ENCODE results near the gene TAGAP. TPM values are rescaled to one million over a fixed set of nuclear protein-coding genes. Genes with fewer than 3 reads are reported as not detected.
"Not testable (repeated sequence)": the region's sequence is repeated elsewhere in the genome, so short reads cannot be mapped to it uniquely, and the experiment has no call there.

The TAGAP gene
- polyA plus RNA-seq, 1 donor: 2.3 TPM

GRCh38 chr6:159036673-159037072 lies 8.1 kb downstream of the TAGAP start:
- no peaks in the 10 kb centered on the region for H3K4me1 ChIP-seq (ENCODE audit: control insufficient read depth, insufficient read depth, low read length)
- no peak overlapping the region for H3K27ac ChIP-seq (ENCODE audit: low read length)
- no peak for DNase-seq
- H3K9me3 ChIP-seq (ENCODE audit: control insufficient read depth, low read depth, low read length): no peaks in the 10 kb centered on the region
- no CpG with 5 or more reads among the region's 14 CpGs for WGBS (ENCODE audit: insufficient coverage, low lambda C conversion rate)
- no peaks in the 10 kb centered on the region for H3K36me3 ChIP-seq (ENCODE audit: control insufficient read depth, insufficient read depth, low read length)
- no peak overlapping the region for H3K4me3 ChIP-seq (ENCODE audit: low read length)
- no peaks in the 10 kb centered on the region for H3K27me3 ChIP-seq (ENCODE audit: control insufficient read depth, insufficient read depth, low read length)

GRCh38 chr6:159035891-159036290 lies 8.9 kb downstream of the TAGAP start:
- H3K27me3 ChIP-seq (ENCODE audit: control insufficient read depth, insufficient read depth, low read length): no peaks in the 10 kb centered on the region
- no peaks in the 10 kb centered on the region for H3K36me3 ChIP-seq (ENCODE audit: control insufficient read depth, insufficient read depth, low read length)
- H3K4me3 ChIP-seq (ENCODE audit: low read length): no peak overlapping the region
- H3K27ac ChIP-seq (ENCODE audit: low read length): no peak overlapping the region
- H3K9me3 ChIP-seq (ENCODE audit: control insufficient read depth, low read depth, low read length): no peaks in the 10 kb centered on the region
- 100% methylated on average over 1 of the region's 17 CpGs for WGBS (ENCODE audit: insufficient coverage, low lambda C conversion rate)
- no peaks in the 10 kb centered on the region for H3K4me1 ChIP-seq (ENCODE audit: control insufficient read depth, insufficient read depth, low read length)
- no peak for DNase-seq

- no peaks in the 10 kb centered on the region for H3K36me3 ChIP-seq (ENCODE audit: control insufficient read depth, insufficient read depth, low read length)
- WGBS (ENCODE audit: insufficient coverage, low lambda C conversion rate): no CpG with 5 or more reads among the region's 11 CpGs
- H3K27ac ChIP-seq (ENCODE audit: low read length): no peak overlapping the region
- no peak overlapping the region for H3K4me3 ChIP-seq (ENCODE audit: low read length)
- H3K27me3 ChIP-seq (ENCODE audit: control insufficient read depth, insufficient read depth, low read length): no peaks in the 10 kb centered on the region
- H3K9me3 ChIP-seq (ENCODE audit: control insufficient read depth, low read depth, low read length): no peaks in the 10 kb centered on the region
- no peaks in the 10 kb centered on the region for H3K4me1 ChIP-seq (ENCODE audit: control insufficient read depth, insufficient read depth, low read length)
- DNase-seq: no peak
These were observed 11.4 kb downstream of the TAGAP start for GRCh38 chr6:159033160-159034049.

GRCh38 chr6:159031846-159032245 lies 12.9 kb downstream of the TAGAP start:
- WGBS (ENCODE audit: insufficient coverage, low lambda C conversion rate): 50% methylated on average over 3 of the region's 5 CpGs
- Histone ChIP-seq H3K36me3 (ENCODE audit: control insufficient read depth, insufficient read depth, low read length) (no peaks in the 10 kb centered on the region), H3K27ac (ENCODE audit: low read length) (no peak overlapping the region), H3K4me3 (ENCODE audit: low read length) (no peak overlapping the region), H3K9me3 (ENCODE audit: control insufficient read depth, low read depth, low read length) (no peaks in the 10 kb centered on the region), H3K27me3 (ENCODE audit: control insufficient read depth, insufficient read depth, low read length) (no peaks in the 10 kb centered on the region), H3K4me1 (ENCODE audit: control insufficient read depth, insufficient read depth, low read length) (no peaks in the 10 kb centered on the region)
- DNase-seq: no peak

DNA sequence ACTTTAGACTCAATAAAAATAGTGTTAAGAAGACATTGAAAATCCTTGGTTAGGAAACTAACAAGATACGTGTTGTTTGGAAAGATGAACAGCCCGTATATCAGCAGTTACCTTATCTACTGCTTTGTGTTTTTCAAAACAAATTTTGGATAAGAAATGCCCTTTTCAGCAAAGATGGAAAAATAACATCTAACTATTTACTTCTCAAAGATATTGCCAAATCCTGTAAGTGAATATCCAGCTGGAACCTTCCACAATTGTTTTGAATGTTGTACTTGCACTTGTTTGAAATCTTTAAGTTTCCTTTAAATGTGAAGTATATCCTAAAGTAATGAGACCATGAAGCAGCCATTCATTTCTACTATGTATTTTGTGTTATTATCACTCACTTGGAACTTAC lies 14.6 kb downstream of the TAGAP start:
- H3K9me3 ChIP-seq (ENCODE audit: control insufficient read depth, low read depth, low read length): no peaks in the 10 kb centered on the region
- H3K27ac ChIP-seq (ENCODE audit: low read length): no peak overlapping the region
- no peaks in the 10 kb centered on the region for H3K36me3 ChIP-seq (ENCODE audit: control insufficient read depth, insufficient read depth, low read length)
- H3K4me1 ChIP-seq (ENCODE audit: control insufficient read depth, insufficient read depth, low read length): no peaks in the 10 kb centered on the region
- DNase-seq: no peak
- H3K4me3 ChIP-seq (ENCODE audit: low read length): no peak overlapping the region
- H3K27me3 ChIP-seq (ENCODE audit: control insufficient read depth, insufficient read depth, low read length): no peaks in the 10 kb centered on the region
- WGBS (ENCODE audit: insufficient coverage, low lambda C conversion rate): 100% methylated on average over 1 of the region's 2 CpGs

- H3K4me3 ChIP-seq (ENCODE audit: low read length); H3K4me1 ChIP-seq (ENCODE audit: control insufficient read depth, insufficient read depth, low read length); H3K27ac ChIP-seq (ENCODE audit: low read length); H3K27me3 ChIP-seq (ENCODE audit: control insufficient read depth, insufficient read depth, low read length); H3K36me3 ChIP-seq (ENCODE audit: control insufficient read depth, insufficient read depth, low read length); DNase-seq; H3K9me3 ChIP-seq (ENCODE audit: control insufficient read depth, low read depth, low read length): not testable (repeated sequence)
- WGBS (ENCODE audit: insufficient coverage, low lambda C conversion rate): no CpG with 5 or more reads among the region's 1 CpG
These were observed 19.6 kb downstream of the TAGAP start for GRCh38 chr6:159025224-159025623.

- Histone ChIP-seq H3K36me3 (ENCODE audit: control insufficient read depth, insufficient read depth, low read length) (no peaks in the 10 kb centered on the region), H3K27ac (ENCODE audit: low read length) (no peak overlapping the region), H3K4me3 (ENCODE audit: low read length) (no peak overlapping the region), H3K4me1 (ENCODE audit: control insufficient read depth, insufficient read depth, low read length) (no peaks in the 10 kb centered on the region), H3K9me3 (ENCODE audit: control insufficient read depth, low read depth, low read length) (peaks cover 7% of the 10 kb centered on the region), H3K27me3 (ENCODE audit: control insufficient read depth, insufficient read depth, low read length) (no peaks in the 10 kb centered on the region)
- no peak for DNase-seq
- no CpG with 5 or more reads among the region's 4 CpGs for WGBS (ENCODE audit: insufficient coverage, low lambda C conversion rate)
These were observed 20.9 kb downstream of the TAGAP start for GRCh38 chr6:159023893-159024292.

DNA sequence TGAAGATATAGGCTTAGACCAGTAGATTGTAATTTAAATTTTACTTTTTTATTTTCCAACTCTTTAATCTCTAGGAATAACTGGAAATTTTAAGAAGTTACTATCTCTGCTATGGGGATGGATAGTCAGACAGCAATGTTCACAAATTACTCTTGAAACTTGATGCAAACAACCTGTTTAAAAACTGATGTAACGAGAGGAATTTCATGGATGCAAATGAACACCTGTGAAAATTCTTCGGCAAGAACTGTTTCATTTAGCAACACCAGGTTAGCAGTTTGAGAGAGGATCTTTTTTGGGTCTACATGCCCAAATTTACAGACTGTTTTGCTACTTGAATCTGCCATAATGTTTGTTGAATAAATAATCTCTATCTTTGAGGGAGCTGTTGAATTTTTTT lies 24.8 kb downstream of the TAGAP start:
- Histone ChIP-seq H3K36me3 (ENCODE audit: control insufficient read depth, insufficient read depth, low read length) (no peaks in the 10 kb centered on the region), H3K27me3 (ENCODE audit: control insufficient read depth, insufficient read depth, low read length) (no peaks in the 10 kb centered on the region), H3K9me3 (ENCODE audit: control insufficient read depth, low read depth, low read length) (peaks cover 7% of the 10 kb centered on the region), H3K4me1 (ENCODE audit: control insufficient read depth, insufficient read depth, low read length) (no peaks in the 10 kb centered on the region), H3K4me3 (ENCODE audit: low read length) (no peak overlapping the region), H3K27ac (ENCODE audit: low read length) (no peak overlapping the region)
- WGBS (ENCODE audit: insufficient coverage, low lambda C conversion rate): no CpG with 5 or more reads among the region's 2 CpGs
- DNase-seq: no peak

DNA sequence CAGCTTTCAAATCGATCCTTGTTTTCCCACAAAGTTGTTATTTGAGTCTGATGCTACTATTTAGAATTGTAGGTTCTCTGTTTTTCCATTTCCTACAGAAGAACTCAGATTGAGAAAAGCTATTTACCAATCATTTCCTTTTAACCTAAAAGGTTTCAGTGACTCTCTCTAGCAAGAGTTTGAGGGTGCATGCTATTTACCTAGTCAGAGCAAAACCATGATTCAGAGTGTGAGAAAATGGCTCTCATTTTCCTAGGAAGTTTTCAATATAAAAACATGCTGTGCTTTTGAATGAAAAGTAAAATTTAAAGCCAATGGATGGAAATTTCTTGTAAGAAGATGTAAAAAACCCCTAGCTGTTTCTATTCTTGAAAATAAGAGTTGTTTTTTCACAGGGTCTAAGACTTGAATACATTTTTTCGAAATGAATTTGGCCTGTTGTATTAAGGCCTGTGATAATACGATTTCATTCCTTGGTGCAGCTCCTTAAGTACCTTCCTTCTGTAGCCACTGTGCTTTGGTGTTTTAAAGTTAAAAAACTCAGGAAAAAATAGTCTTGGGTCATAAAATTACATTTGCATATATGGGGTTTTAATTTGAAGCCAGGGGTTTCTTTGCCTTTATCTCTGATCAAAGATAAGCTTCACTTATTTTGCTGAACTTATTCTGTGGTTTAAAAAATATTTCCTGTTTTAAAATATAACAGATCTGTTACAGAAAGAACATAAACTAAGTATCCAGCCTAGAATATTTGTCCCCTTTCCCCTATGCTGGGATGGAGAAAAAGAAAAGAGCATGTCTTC lies 26.8 kb downstream of the TAGAP start:
- DNase-seq: no peak
- Histone ChIP-seq H3K4me1 (ENCODE audit: control insufficient read depth, insufficient read depth, low read length) (no peaks in the 10 kb centered on the region), H3K27me3 (ENCODE audit: control insufficient read depth, insufficient read depth, low read length) (no peaks in the 10 kb centered on the region), H3K27ac (ENCODE audit: low read length) (no peak overlapping the region), H3K9me3 (ENCODE audit: control insufficient read depth, low read depth, low read length) (no peaks in the 10 kb centered on the region), H3K4me3 (ENCODE audit: low read length) (no peak overlapping the region), H3K36me3 (ENCODE audit: control insufficient read depth, insufficient read depth, low read length) (no peaks in the 10 kb centered on the region)
- 80% methylated on average over 3 of the region's 3 CpGs for WGBS (ENCODE audit: insufficient coverage, low lambda C conversion rate)

DNA sequence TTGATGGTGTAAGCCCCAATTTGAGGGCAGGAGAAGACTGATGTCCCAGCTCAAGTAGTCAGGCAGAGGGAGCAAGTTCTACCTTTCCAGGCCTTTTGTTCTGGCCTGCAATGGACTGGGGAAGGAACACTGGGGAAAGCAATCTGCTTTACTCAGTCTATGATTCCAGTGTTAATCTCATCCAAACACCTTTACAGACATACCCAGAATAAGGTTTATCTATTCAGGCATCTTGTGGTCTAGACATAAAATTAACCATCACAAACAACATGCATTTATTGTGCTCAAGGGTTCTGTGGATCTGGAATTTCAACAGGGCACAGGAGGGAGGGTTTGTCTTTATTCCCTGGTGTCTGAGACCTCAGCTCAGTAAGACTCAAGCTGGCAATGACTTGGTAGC lies 30.4 kb downstream of the TAGAP start:
- no peaks in the 10 kb centered on the region for H3K36me3 ChIP-seq (ENCODE audit: control insufficient read depth, insufficient read depth, low read length)
- no peak overlapping the region for H3K4me3 ChIP-seq (ENCODE audit: low read length)
- no peak for DNase-seq
- no peaks in the 10 kb centered on the region for H3K9me3 ChIP-seq (ENCODE audit: control insufficient read depth, low read depth, low read length)
- no peaks in the 10 kb centered on the region for H3K4me1 ChIP-seq (ENCODE audit: control insufficient read depth, insufficient read depth, low read length)
- H3K27ac ChIP-seq (ENCODE audit: low read length): no peak overlapping the region
- no peaks in the 10 kb centered on the region for H3K27me3 ChIP-seq (ENCODE audit: control insufficient read depth, insufficient read depth, low read length)

All from large intestine (tissue), 3 donors.